ENCODE results near the gene LCN2.

DNA sequence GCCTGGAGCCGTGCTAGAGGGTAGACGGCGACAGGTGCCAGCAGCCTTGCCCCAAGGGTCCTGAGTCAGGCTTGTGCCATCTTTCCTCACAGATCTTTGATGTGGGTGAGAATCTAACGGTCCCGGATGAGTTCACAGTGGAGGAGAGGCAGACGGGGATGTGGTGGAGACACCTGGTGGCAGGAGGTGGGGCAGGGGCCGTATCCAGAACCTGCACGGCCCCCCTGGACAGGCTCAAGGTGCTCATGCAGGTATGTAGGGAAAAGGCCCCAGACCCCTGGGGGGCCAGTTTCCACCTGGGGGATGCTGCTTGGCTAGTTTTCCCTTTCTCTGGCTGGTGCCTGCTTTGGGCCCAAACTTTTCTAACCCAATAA is 45.7 kb upstream of the LCN2 start:
- TF ChIP-seq, protein P1, sequence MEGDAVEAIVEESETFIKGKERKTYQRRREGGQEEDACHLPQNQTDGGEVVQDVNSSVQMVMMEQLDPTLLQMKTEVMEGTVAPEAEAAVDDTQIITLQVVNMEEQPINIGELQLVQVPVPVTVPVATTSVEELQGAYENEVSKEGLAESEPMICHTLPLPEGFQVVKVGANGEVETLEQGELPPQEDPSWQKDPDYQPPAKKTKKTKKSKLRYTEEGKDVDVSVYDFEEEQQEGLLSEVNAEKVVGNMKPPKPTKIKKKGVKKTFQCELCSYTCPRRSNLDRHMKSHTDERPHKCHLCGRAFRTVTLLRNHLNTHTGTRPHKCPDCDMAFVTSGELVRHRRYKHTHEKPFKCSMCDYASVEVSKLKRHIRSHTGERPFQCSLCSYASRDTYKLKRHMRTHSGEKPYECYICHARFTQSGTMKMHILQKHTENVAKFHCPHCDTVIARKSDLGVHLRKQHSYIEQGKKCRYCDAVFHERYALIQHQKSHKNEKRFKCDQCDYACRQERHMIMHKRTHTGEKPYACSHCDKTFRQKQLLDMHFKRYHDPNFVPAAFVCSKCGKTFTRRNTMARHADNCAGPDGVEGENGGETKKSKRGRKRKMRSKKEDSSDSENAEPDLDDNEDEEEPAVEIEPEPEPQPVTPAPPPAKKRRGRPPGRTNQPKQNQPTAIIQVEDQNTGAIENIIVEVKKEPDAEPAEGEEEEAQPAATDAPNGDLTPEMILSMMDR (IDR thresholded peaks at IDR 0.05) = peak in 1 of 6 experiments; percentile 18
- no peak for TF ChIP-seq POLR2A (IDR thresholded peaks at IDR 0.05)
